ENCODE measurements around the gene NYNRIN. TPM values are rescaled to one million over a fixed set of nuclear protein-coding genes. Genes with fewer than 3 reads are reported as not detected.
A peak's percentile ranks its signal among the peaks of the same experiment; 100 is the strongest.

The NYNRIN gene
- total RNA-seq, 2 experiments from 2014 or later = 0.07 to 0.16 TPM

GRCh38 chr14:24416932-24417619, 18.3 kb downstream of the NYNRIN start:
- POLR2A ChIA-PET = no interaction called here
- Mint-ChIP-seq H3K27me3 (no peaks in the 10 kb centered on the region), H3K36me3 (ENCODE audit: low read depth) (no peaks in the 10 kb centered on the region), H3K4me1 (no peaks in the 10 kb centered on the region), H3K4me3 (no peak overlapping the region), H3K27ac (no peak overlapping the region), H3K9me3 (ENCODE audit: low read depth) (no peaks in the 10 kb centered on the region)
- no peak for DNase-seq
- CTCF ChIA-PET = interaction anchor here (0.9 to 1.0 kb wide), 2 partner anchors 8 to 109 kb away, joined by 3 to 4 read pairs; partner anchors contain the start of gene CIDEB
- intact Hi-C loops (cut with DNase I, micrococcal nuclease) = no loop called here
- no peak for ATAC-seq

GRCh38 chr14:24417832-24418491, 19.2 kb downstream of the NYNRIN start:
- ChIA-PET CTCF (no interaction called here), POLR2A (no interaction called here)
- H3K36me3 Mint-ChIP-seq (ENCODE audit: low read depth) = no peaks in the 10 kb centered on the region
- H3K4me3 Mint-ChIP-seq = no peak overlapping the region
- no peak for DNase-seq
- no peaks in the 10 kb centered on the region for H3K4me1 Mint-ChIP-seq
- no peaks in the 10 kb centered on the region for H3K9me3 Mint-ChIP-seq (ENCODE audit: low read depth)
- ATAC-seq = no peak
- no peaks in the 10 kb centered on the region for H3K27me3 Mint-ChIP-seq
- intact Hi-C loops (cut with DNase I, micrococcal nuclease) = no loop called here
- H3K27ac Mint-ChIP-seq = no peak overlapping the region

GRCh38 chr14:24418492-24418873, 19.7 kb downstream of the NYNRIN start:
- Mint-ChIP-seq H3K27ac (no peak overlapping the region), H3K36me3 (ENCODE audit: low read depth) (no peaks in the 10 kb centered on the region), H3K27me3 (no peaks in the 10 kb centered on the region), H3K9me3 (ENCODE audit: low read depth) (no peaks in the 10 kb centered on the region), H3K4me3 (no peak overlapping the region), H3K4me1 (no peaks in the 10 kb centered on the region)
- intact Hi-C loops (cut with DNase I, micrococcal nuclease) = no loop called here
- ChIA-PET CTCF (interaction anchor here (1.2 to 2.0 kb wide), 3 partner anchors 12 to 85 kb away, joined by 4 to 13 read pairs (median 13); no protein-coding TSS in a partner anchor), POLR2A (no interaction called here)
- DNase-seq (no peak), ATAC-seq (no peak)

- no peak overlapping the region for H3K27ac Mint-ChIP-seq
Measured at GRCh38 chr14:24422261-24422660, 23.5 kb downstream of the NYNRIN start.

GRCh38 chr14:24422694-24423601, 24.1 kb downstream of the NYNRIN start:
- CTCF ChIA-PET = interaction anchor here (1.1 to 5.3 kb wide), 9 partner anchors 9 to 115 kb away, joined by 4 to 35 read pairs (median 7); partner anchors contain the start of genes ADCY4 and CIDEB
- ATAC-seq = no peak

More at GRCh38 chr14:24422261-24422660, 23.5 kb downstream of the NYNRIN start:
- Mint-ChIP-seq H3K9me3 (ENCODE audit: low read depth) (no peaks in the 10 kb centered on the region), H3K27me3 (no peaks in the 10 kb centered on the region), H3K36me3 (ENCODE audit: low read depth) (no peaks in the 10 kb centered on the region), H3K4me3 (no peak overlapping the region), H3K4me1 (peaks cover 15% of the 10 kb centered on the region)
- ChIA-PET POLR2A (no interaction called here), CTCF (interaction anchor here (1.4 to 4.2 kb wide), 2 partner anchors 56 to 87 kb away, joined by 5 to 35 read pairs; partner anchors contain the start of gene ADCY4)
- intact Hi-C loops (cut with DNase I, micrococcal nuclease) = no loop called here
- no peak for ATAC-seq
- DNase-seq = no peak

GRCh38 chr14:24425704-24426103, 26.9 kb downstream of the NYNRIN start:
- CTCF ChIA-PET = interaction anchor here (0.9 to 5.3 kb wide), 12 partner anchors 9 to 116 kb away, joined by 3 to 35 read pairs (median 4); partner anchors contain the start of genes ADCY4, LTB4R2 and SDR39U1
- POLR2A ChIA-PET = no interaction called here
- ATAC-seq (no peak), DNase-seq (no peak)
- Mint-ChIP-seq H3K4me3 (no peak overlapping the region), H3K9me3 (ENCODE audit: low read depth) (no peaks in the 10 kb centered on the region), H3K36me3 (ENCODE audit: low read depth) (peaks cover under 1% of the 10 kb centered on the region), H3K27me3 (no peaks in the 10 kb centered on the region), H3K4me1 (peaks cover 25% of the 10 kb centered on the region), H3K27ac (peak overlapping the region; percentile 70)
- intact Hi-C loops (cut with DNase I, micrococcal nuclease) = no loop called here

More at GRCh38 chr14:24422694-24423601, 24.1 kb downstream of the NYNRIN start:
- POLR2A ChIA-PET = no interaction called here
- Mint-ChIP-seq H3K27me3 (no peaks in the 10 kb centered on the region), H3K27ac (no peak overlapping the region), H3K4me1 (peaks cover 18% of the 10 kb centered on the region), H3K4me3 (no peak overlapping the region), H3K9me3 (ENCODE audit: low read depth) (no peaks in the 10 kb centered on the region), H3K36me3 (ENCODE audit: low read depth) (no peaks in the 10 kb centered on the region)
- DNase-seq = no peak
- intact Hi-C loops (cut with DNase I, micrococcal nuclease) = no loop called here

GRCh38 chr14:24426150-24426911, 27.5 kb downstream of the NYNRIN start:
- no peaks in the 10 kb centered on the region for H3K9me3 Mint-ChIP-seq (ENCODE audit: low read depth)
- no peak overlapping the region for H3K27ac Mint-ChIP-seq
- CTCF ChIA-PET = interaction anchor here (1.0 to 7.5 kb wide), 8 partner anchors 10 to 117 kb away, joined by 3 to 201 read pairs (median 6); partner anchors contain the start of genes ADCY4, LTB4R2 and SDR39U1
- DNase-seq = no peak
- no peak for ATAC-seq
- H3K27me3 Mint-ChIP-seq = no peaks in the 10 kb centered on the region
- H3K4me1 Mint-ChIP-seq = peaks cover 30% of the 10 kb centered on the region
- peaks cover 6% of the 10 kb centered on the region for H3K36me3 Mint-ChIP-seq (ENCODE audit: low read depth)
- intact Hi-C loops (cut with DNase I, micrococcal nuclease) = no loop called here
- POLR2A ChIA-PET = no interaction called here
- no peak overlapping the region for H3K4me3 Mint-ChIP-seq

- no peaks in the 10 kb centered on the region for H3K9me3 Mint-ChIP-seq (ENCODE audit: low read depth)
- no peak overlapping the region for H3K27ac Mint-ChIP-seq
- no peak overlapping the region for H3K4me3 Mint-ChIP-seq
- ATAC-seq (no peak), DNase-seq (no peak)
- ChIA-PET POLR2A (interaction anchor here (0.6 kb wide), 1 partner anchor 227 kb away, joined by 3 read pairs; no protein-coding TSS in a partner anchor), CTCF (interaction anchor here (0.6 to 7.5 kb wide), 6 partner anchors 9 to 94 kb away, joined by 3 to 201 read pairs (median 6); partner anchors contain the start of gene ADCY4)
- H3K27me3 Mint-ChIP-seq = no peaks in the 10 kb centered on the region
- intact Hi-C loops (cut with DNase I, micrococcal nuclease) = no loop called here
- H3K4me1 Mint-ChIP-seq = peaks cover 36% of the 10 kb centered on the region
- peaks cover 13% of the 10 kb centered on the region for H3K36me3 Mint-ChIP-seq (ENCODE audit: low read depth)
Measured at GRCh38 chr14:24426912-24427536, 28.2 kb downstream of the NYNRIN start.

- H3K4me1 Mint-ChIP-seq = peaks cover 38% of the 10 kb centered on the region
- no peaks in the 10 kb centered on the region for H3K27me3 Mint-ChIP-seq
- ATAC-seq (no peak), DNase-seq (no peak)
- POLR2A ChIA-PET = interaction anchor here (0.5 to 0.6 kb wide), 2 partner anchors 228 to 816 kb away, joined by 3 read pairs; no protein-coding TSS in a partner anchor
- no peak overlapping the region for H3K27ac Mint-ChIP-seq
- peaks cover 17% of the 10 kb centered on the region for H3K36me3 Mint-ChIP-seq (ENCODE audit: low read depth)
- H3K4me3 Mint-ChIP-seq = peak overlapping the region; percentile 17
- H3K9me3 Mint-ChIP-seq (ENCODE audit: low read depth) = no peaks in the 10 kb centered on the region
- intact Hi-C loops (cut with DNase I, micrococcal nuclease) = no loop called here
- CTCF ChIA-PET = interaction anchor here (0.6 to 7.5 kb wide), 7 partner anchors 9 to 119 kb away, joined by 3 to 201 read pairs (median 5); partner anchors contain the start of genes ADCY4 and CIDEB
Measured at GRCh38 chr14:24427537-24428508, 29.0 kb downstream of the NYNRIN start.

Measured in activated CD4-positive, alpha-beta T cell treated with anti-CD3 and anti-CD28 coated beads for 36 hours (primary cell).